ENCODE data around the gene FBXO9.

The FBXO9 gene

GRCh38 chr6:53066077-53066417 lies 843 bp downstream of the FBXO9 start:
- Histone ChIP-seq H3K4me1 (ENCODE audit: control insufficient read depth, low read depth, low read length) (peaks cover 9% of the 10 kb centered on the region), H3K9ac (ENCODE audit: low read length) (peak overlapping the region; percentile 80), H3K4me3 (ENCODE audit: low read length) (peak overlapping the region; percentile 100), H3K9me3 (ENCODE audit: control insufficient read depth, low read depth, low read length) (no peaks in the 10 kb centered on the region), H3K36me3 (ENCODE audit: control insufficient read depth, low read depth, low read length) (no peaks in the 10 kb centered on the region), H3K27ac (ENCODE audit: low read length) (no peak overlapping the region), H3K27me3 (ENCODE audit: control insufficient read depth, insufficient read depth, low read length) (peaks cover 10% of the 10 kb centered on the region)

- no peak overlapping the region for H3K9ac ChIP-seq (ENCODE audit: low read length)
Measured at GRCh38 chr6:53066874-53067706, 1.9 kb downstream of the FBXO9 start.

GRCh38 chr6:53067849-53068361 lies 2.7 kb downstream of the FBXO9 start:
- no peaks in the 10 kb centered on the region for H3K9me3 ChIP-seq (ENCODE audit: control insufficient read depth, low read depth, low read length)
- no peaks in the 10 kb centered on the region for H3K36me3 ChIP-seq (ENCODE audit: control insufficient read depth, low read depth, low read length)
- no peak overlapping the region for H3K9ac ChIP-seq (ENCODE audit: low read length)
- H3K4me1 ChIP-seq (ENCODE audit: control insufficient read depth, low read depth, low read length), result peaks cover 4% of the 10 kb centered on the region
- H3K27ac ChIP-seq (ENCODE audit: low read length), result no peak overlapping the region
- H3K4me3 ChIP-seq (ENCODE audit: low read length), result no peak overlapping the region
- peaks cover 1% of the 10 kb centered on the region for H3K27me3 ChIP-seq (ENCODE audit: control insufficient read depth, insufficient read depth, low read length)

More at GRCh38 chr6:53066874-53067706, 1.9 kb downstream of the FBXO9 start:
- no peaks in the 10 kb centered on the region for H3K36me3 ChIP-seq (ENCODE audit: control insufficient read depth, low read depth, low read length)
- H3K27ac ChIP-seq (ENCODE audit: low read length), result no peak overlapping the region
- no peak overlapping the region for H3K4me3 ChIP-seq (ENCODE audit: low read length)
- no peaks in the 10 kb centered on the region for H3K9me3 ChIP-seq (ENCODE audit: control insufficient read depth, low read depth, low read length)
- H3K4me1 ChIP-seq (ENCODE audit: control insufficient read depth, low read depth, low read length), result peaks cover 7% of the 10 kb centered on the region
- H3K27me3 ChIP-seq (ENCODE audit: control insufficient read depth, insufficient read depth, low read length), result peaks cover 9% of the 10 kb centered on the region

GRCh38 chr6:53069427-53069826 lies 4.2 kb downstream of the FBXO9 start:
- H3K27ac ChIP-seq (ENCODE audit: low read length), result no peak overlapping the region
- peaks cover 4% of the 10 kb centered on the region for H3K4me1 ChIP-seq (ENCODE audit: control insufficient read depth, low read depth, low read length)
- peaks cover 10% of the 10 kb centered on the region for H3K36me3 ChIP-seq (ENCODE audit: control insufficient read depth, low read depth, low read length)
- H3K9me3 ChIP-seq (ENCODE audit: control insufficient read depth, low read depth, low read length), result no peaks in the 10 kb centered on the region
- no peak overlapping the region for H3K9ac ChIP-seq (ENCODE audit: low read length)
- no peaks in the 10 kb centered on the region for H3K27me3 ChIP-seq (ENCODE audit: control insufficient read depth, insufficient read depth, low read length)
- no peak overlapping the region for H3K4me3 ChIP-seq (ENCODE audit: low read length)

- Histone ChIP-seq H3K4me1 (ENCODE audit: control insufficient read depth, low read depth, low read length) (peaks cover 4% of the 10 kb centered on the region), H3K9ac (ENCODE audit: low read length) (no peak overlapping the region), H3K4me3 (ENCODE audit: low read length) (no peak overlapping the region), H3K9me3 (ENCODE audit: control insufficient read depth, low read depth, low read length) (no peaks in the 10 kb centered on the region), H3K27ac (ENCODE audit: low read length) (no peak overlapping the region), H3K27me3 (ENCODE audit: control insufficient read depth, insufficient read depth, low read length) (no peaks in the 10 kb centered on the region), H3K36me3 (ENCODE audit: control insufficient read depth, low read depth, low read length) (peaks cover 15% of the 10 kb centered on the region)
Measured at GRCh38 chr6:53070806-53071205, 5.6 kb downstream of the FBXO9 start.

- Histone ChIP-seq H3K9me3 (ENCODE audit: control insufficient read depth, low read depth, low read length) (no peaks in the 10 kb centered on the region), H3K27ac (ENCODE audit: low read length) (no peak overlapping the region), H3K27me3 (ENCODE audit: control insufficient read depth, insufficient read depth, low read length) (no peaks in the 10 kb centered on the region), H3K36me3 (ENCODE audit: control insufficient read depth, low read depth, low read length) (peaks cover 18% of the 10 kb centered on the region), H3K9ac (ENCODE audit: low read length) (no peak overlapping the region), H3K4me1 (ENCODE audit: control insufficient read depth, low read depth, low read length) (no peaks in the 10 kb centered on the region), H3K4me3 (ENCODE audit: low read length) (no peak overlapping the region)
Measured at GRCh38 chr6:53074347-53074746, 9.1 kb downstream of the FBXO9 start.

GRCh38 chr6:53080813-53081212 lies 15.6 kb downstream of the FBXO9 start:
- Histone ChIP-seq H3K4me3 (ENCODE audit: low read length) (no peak overlapping the region), H3K9me3 (ENCODE audit: control insufficient read depth, low read depth, low read length) (no peaks in the 10 kb centered on the region), H3K27me3 (ENCODE audit: control insufficient read depth, insufficient read depth, low read length) (no peaks in the 10 kb centered on the region), H3K4me1 (ENCODE audit: control insufficient read depth, low read depth, low read length) (no peaks in the 10 kb centered on the region), H3K9ac (ENCODE audit: low read length) (no peak overlapping the region), H3K27ac (ENCODE audit: low read length) (no peak overlapping the region), H3K36me3 (ENCODE audit: control insufficient read depth, low read depth, low read length) (peaks cover 41% of the 10 kb centered on the region)

GRCh38 chr6:53086302-53086701 lies 21.1 kb downstream of the FBXO9 start:
- Histone ChIP-seq H3K4me3 (ENCODE audit: low read length) (no peak overlapping the region), H3K27me3 (ENCODE audit: control insufficient read depth, insufficient read depth, low read length) (no peaks in the 10 kb centered on the region), H3K9ac (ENCODE audit: low read length) (no peak overlapping the region), H3K9me3 (ENCODE audit: control insufficient read depth, low read depth, low read length) (no peaks in the 10 kb centered on the region), H3K36me3 (ENCODE audit: control insufficient read depth, low read depth, low read length) (peaks cover 45% of the 10 kb centered on the region), H3K4me1 (ENCODE audit: control insufficient read depth, low read depth, low read length) (no peaks in the 10 kb centered on the region), H3K27ac (ENCODE audit: low read length) (no peak overlapping the region)

GRCh38 chr6:53089948-53090347 lies 24.7 kb downstream of the FBXO9 start:
- Histone ChIP-seq H3K4me1 (ENCODE audit: control insufficient read depth, low read depth, low read length) (no peaks in the 10 kb centered on the region), H3K27me3 (ENCODE audit: control insufficient read depth, insufficient read depth, low read length) (no peaks in the 10 kb centered on the region), H3K27ac (ENCODE audit: low read length) (no peak overlapping the region), H3K9ac (ENCODE audit: low read length) (no peak overlapping the region), H3K4me3 (ENCODE audit: low read length) (no peak overlapping the region), H3K9me3 (ENCODE audit: control insufficient read depth, low read depth, low read length) (no peaks in the 10 kb centered on the region), H3K36me3 (ENCODE audit: control insufficient read depth, low read depth, low read length) (peaks cover 49% of the 10 kb centered on the region)

- Histone ChIP-seq H3K36me3 (ENCODE audit: control insufficient read depth, low read depth, low read length) (peaks cover 55% of the 10 kb centered on the region), H3K27ac (ENCODE audit: low read length) (no peak overlapping the region)
Measured at GRCh38 chr6:53090576-53090975, 25.4 kb downstream of the FBXO9 start.

GRCh38 chr6:53095270-53095669 lies 30.1 kb downstream of the FBXO9 start:
- Histone ChIP-seq H3K27me3 (ENCODE audit: control insufficient read depth, insufficient read depth, low read length) (no peaks in the 10 kb centered on the region), H3K27ac (ENCODE audit: low read length) (no peak overlapping the region), H3K36me3 (ENCODE audit: control insufficient read depth, low read depth, low read length) (peaks cover 69% of the 10 kb centered on the region), H3K9ac (ENCODE audit: low read length) (no peak overlapping the region), H3K4me3 (ENCODE audit: low read length) (no peak overlapping the region), H3K9me3 (ENCODE audit: control insufficient read depth, low read depth, low read length) (no peaks in the 10 kb centered on the region), H3K4me1 (ENCODE audit: control insufficient read depth, low read depth, low read length) (no peaks in the 10 kb centered on the region)

More at GRCh38 chr6:53090576-53090975, 25.4 kb downstream of the FBXO9 start:
- Histone ChIP-seq H3K9me3 (ENCODE audit: control insufficient read depth, low read depth, low read length) (no peaks in the 10 kb centered on the region), H3K4me1 (ENCODE audit: control insufficient read depth, low read depth, low read length) (no peaks in the 10 kb centered on the region), H3K9ac (ENCODE audit: low read length) (no peak overlapping the region), H3K27me3 (ENCODE audit: control insufficient read depth, insufficient read depth, low read length) (no peaks in the 10 kb centered on the region), H3K4me3 (ENCODE audit: low read length) (no peak overlapping the region)

GRCh38 chr6:53095716-53096115 lies 30.5 kb downstream of the FBXO9 start:
- H3K27ac ChIP-seq (ENCODE audit: low read length), result no peak overlapping the region
- no peak overlapping the region for H3K4me3 ChIP-seq (ENCODE audit: low read length)
- no peaks in the 10 kb centered on the region for H3K4me1 ChIP-seq (ENCODE audit: control insufficient read depth, low read depth, low read length)
- H3K9ac ChIP-seq (ENCODE audit: low read length), result no peak overlapping the region
- no peaks in the 10 kb centered on the region for H3K27me3 ChIP-seq (ENCODE audit: control insufficient read depth, insufficient read depth, low read length)
- no peaks in the 10 kb centered on the region for H3K9me3 ChIP-seq (ENCODE audit: control insufficient read depth, low read depth, low read length)
- H3K36me3 ChIP-seq (ENCODE audit: control insufficient read depth, low read depth, low read length), result peaks cover 67% of the 10 kb centered on the region
